GM06990 (cell line): ENCODE data around the gene MAP1B.

Source experiments
- DNase-seq: peaks from one replicate; pipeline ENCODE4 v3.0.0-alpha.2; 2011; ENCODE audit not compliant: insufficient read length; ENCODE audit errors: extremely low read depth
- H3K27me3 ChIP-seq: replicated peaks from 2 replicates; pipeline ENCODE4 v1.6.0; 2011; ENCODE audit warnings: low read length; ENCODE audit not compliant: control insufficient read depth, insufficient read depth
- H3K36me3 ChIP-seq: 2 replicates; pipeline ENCODE4 v1.5.1; 2011; ENCODE audit warnings: low read length; ENCODE audit not compliant: control insufficient read depth, insufficient read depth
- H3K4me3 ChIP-seq: replicated peaks from 2 replicates; pipeline ENCODE4 v1.5.1; 2011; ENCODE audit warnings: low read depth, mild to moderate bottlenecking, control low read depth, low read length
- CTCF ChIP-seq: IDR thresholded peaks from 2 replicates; pipeline ENCODE4 v1.5.1; 2011; ENCODE audit warnings: low read length, control low read depth, mild to moderate bottlenecking, inconsistent platforms; ENCODE audit not compliant: insufficient read depth, poor library complexity, severe bottlenecking

The MAP1B gene

GRCh38 chr5:72222521-72222920 lies 115.2 kb downstream of the MAP1B start:
- H3K4me3 ChIP-seq, result no peak overlapping the region

GRCh38 chr5:72223371-72223770 lies 116.1 kb downstream of the MAP1B start:
- TF ChIP-seq CTCF, result no peak
- no peak for DNase-seq
- Histone ChIP-seq H3K4me3 (no peak overlapping the region), H3K36me3 (peaks cover 32% of the 10 kb centered on the region), H3K27me3 (no peaks in the 10 kb centered on the region)

More at GRCh38 chr5:72222521-72222920, 115.2 kb downstream of the MAP1B start:
- no peak for TF ChIP-seq CTCF
- H3K36me3 ChIP-seq, result peaks cover 36% of the 10 kb centered on the region
- DNase-seq, result no peak
- no peaks in the 10 kb centered on the region for H3K27me3 ChIP-seq

GRCh38 chr5:72224946-72225463 lies 117.7 kb downstream of the MAP1B start:
- H3K27me3 ChIP-seq, result no peaks in the 10 kb centered on the region
- TF ChIP-seq CTCF, result no peak
- H3K4me3 ChIP-seq, result no peak overlapping the region
- H3K36me3 ChIP-seq, result peaks cover 29% of the 10 kb centered on the region
- DNase-seq, result no peak

- TF ChIP-seq CTCF, result no peak
- no peak for DNase-seq
- peaks cover 26% of the 10 kb centered on the region for H3K36me3 ChIP-seq
These were observed 118.5 kb downstream of the MAP1B start for GRCh38 chr5:72225741-72226140.

GRCh38 chr5:72226950-72227349 lies 119.7 kb downstream of the MAP1B start:
- H3K27me3 ChIP-seq, result no peaks in the 10 kb centered on the region
- DNase-seq, result no peak
- no peak for TF ChIP-seq CTCF
- H3K36me3 ChIP-seq, result peaks cover 23% of the 10 kb centered on the region
- H3K4me3 ChIP-seq, result no peak overlapping the region

More at GRCh38 chr5:72225741-72226140, 118.5 kb downstream of the MAP1B start:
- no peak overlapping the region for H3K4me3 ChIP-seq
- no peaks in the 10 kb centered on the region for H3K27me3 ChIP-seq

GRCh38 chr5:72228960-72229359 lies 121.7 kb downstream of the MAP1B start:
- Histone ChIP-seq H3K4me3 (no peak overlapping the region), H3K27me3 (no peaks in the 10 kb centered on the region), H3K36me3 (peaks cover 18% of the 10 kb centered on the region)
- no peak for DNase-seq
- no peak for TF ChIP-seq CTCF
